NCI-H1092 treated with DMSO at 0.1 percent for 48 hours (cell line): ENCODE data around the gene MAN2A1.

ENCODE experiments used
- DNase-seq: peaks from one replicate; lab custom pipeline; 2025; lab: John Stamatoyannopoulos, UW

Gene MAN2A1

DNA sequence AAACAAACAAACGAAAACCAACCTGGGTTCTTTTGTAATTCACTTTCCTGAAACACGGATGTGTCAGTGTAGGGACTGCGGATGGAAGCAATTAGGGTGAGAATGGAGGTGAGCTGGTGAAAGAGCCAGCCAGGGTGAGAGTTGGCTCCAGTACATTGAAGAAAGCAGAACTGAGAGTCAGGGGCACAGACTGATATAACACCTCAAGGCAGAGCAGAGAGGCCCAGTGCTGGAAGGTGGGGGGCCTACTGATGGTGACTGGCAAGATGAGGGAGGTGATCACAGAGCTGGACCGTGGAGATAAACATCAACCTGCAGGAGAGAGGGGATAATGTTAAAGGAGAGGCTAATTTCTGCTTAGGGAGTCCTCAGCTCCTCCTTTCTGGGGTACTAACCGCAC is 221.1 kb downstream of the MAN2A1 start:
- DNase-seq, result no peak

DNA sequence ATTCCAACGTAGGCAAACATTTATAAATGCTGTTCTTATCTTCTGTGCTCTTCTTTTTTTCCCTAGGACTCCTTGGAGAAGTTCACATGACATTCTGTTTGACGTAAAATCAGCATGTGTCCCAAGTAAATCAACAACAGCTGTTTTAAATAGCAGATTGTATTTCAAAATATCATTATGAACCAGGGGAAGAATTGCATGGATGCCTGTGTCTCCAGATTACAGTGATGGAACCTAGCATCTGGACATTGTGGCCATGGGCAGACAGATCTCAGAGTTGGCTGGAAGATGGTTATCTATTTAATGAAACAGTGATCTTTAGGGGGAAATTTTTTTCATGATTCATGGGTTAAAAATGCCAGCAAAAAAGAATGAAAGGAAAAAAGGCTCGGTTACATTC is 222.0 kb downstream of the MAN2A1 start:
- no peak for DNase-seq

DNA sequence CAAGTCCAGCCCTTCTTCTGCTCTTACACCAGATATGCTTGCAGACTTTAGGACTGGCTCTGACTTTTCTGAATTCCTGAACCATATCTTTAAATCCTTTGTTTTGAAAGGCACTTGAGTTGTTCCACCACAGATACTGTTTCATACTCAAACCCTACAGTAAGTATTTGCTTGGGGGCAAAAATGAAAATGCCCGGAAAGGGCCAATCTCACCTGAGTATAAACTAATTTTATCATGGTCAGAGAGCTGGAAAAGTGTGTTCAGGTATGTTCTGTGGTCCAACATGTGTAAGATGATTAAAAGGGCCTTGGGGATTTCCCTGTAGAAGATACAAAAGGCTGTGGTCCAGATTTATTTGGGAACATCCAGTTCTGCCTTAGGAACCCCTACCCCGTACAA is 225.2 kb downstream of the MAN2A1 start:
- DNase-seq, result no peak

DNA sequence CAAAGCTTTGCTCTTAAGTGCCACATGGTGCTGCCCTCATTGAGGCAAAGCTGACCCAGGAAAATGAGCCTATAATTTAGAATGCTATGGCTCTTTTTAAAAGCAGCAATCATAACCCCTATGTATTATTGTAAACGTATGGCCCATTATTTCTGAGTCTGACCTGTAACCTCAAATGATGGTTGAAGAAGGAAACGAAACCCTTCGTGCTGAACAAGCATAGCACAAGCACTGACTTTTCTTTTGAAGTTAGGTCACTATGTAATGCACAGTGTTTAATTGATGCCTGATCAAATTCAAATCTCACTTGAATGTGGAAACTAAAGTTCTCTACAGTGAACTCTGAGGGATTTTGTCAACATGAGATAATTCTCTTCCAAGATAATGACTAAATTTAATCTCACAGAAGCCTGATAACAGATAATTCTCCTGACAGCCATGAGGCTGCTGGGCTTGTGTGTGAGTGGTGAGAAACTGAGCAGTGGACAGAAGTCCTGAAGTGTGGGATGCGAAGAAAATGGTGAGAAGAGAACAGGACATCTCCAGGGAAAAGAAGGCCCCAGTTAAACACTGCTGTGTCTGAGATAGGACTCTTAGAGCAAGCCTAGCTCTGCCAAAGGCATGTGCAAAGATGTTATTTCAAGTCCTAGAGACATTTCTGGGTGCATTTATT is 226.9 kb downstream of the MAN2A1 start:
- no peak for DNase-seq
